ENCODE data around the gene PRRG2. TPM values are rescaled to one million over a fixed set of nuclear protein-coding genes. Genes with fewer than 3 reads are reported as not detected.

The PRRG2 gene
- total and polyA plus RNA-seq, 10 of the 15 experiments (the other 5 are each of a cell fraction or from before 2014, with no cell fraction given) = 0.09 to 2.1 (median 0.86) TPM

- TF ChIP-seq CUX1 (IDR thresholded peaks at IDR 0.05; ENCODE audit: insufficient replicate concordance, low read depth, low read length) = no peak
- TF ChIP-seq YY1 (IDR thresholded peaks at IDR 0.05; ENCODE audit: low read depth, low read length) = no peak
- TF ChIP-seq PAX8 (IDR thresholded peaks at IDR 0.05) = no peak
- TF ChIP-seq POLR2A (IDR thresholded peaks at IDR 0.05; ENCODE audit: low read depth, low read length) = no peak
- TF ChIP-seq MAX (IDR thresholded peaks at IDR 0.05; ENCODE audit: low read depth, low read length) = no peak
- no peak for TF ChIP-seq NR2C1 (IDR thresholded peaks at IDR 0.05)
- no peak for TF ChIP-seq CREB1 (IDR thresholded peaks at IDR 0.05; ENCODE audit: low read depth)
These were observed 28.5 kb downstream of the PRRG2 start (continued) for GRCh38 chr19:49609499-49610092.

DNA sequence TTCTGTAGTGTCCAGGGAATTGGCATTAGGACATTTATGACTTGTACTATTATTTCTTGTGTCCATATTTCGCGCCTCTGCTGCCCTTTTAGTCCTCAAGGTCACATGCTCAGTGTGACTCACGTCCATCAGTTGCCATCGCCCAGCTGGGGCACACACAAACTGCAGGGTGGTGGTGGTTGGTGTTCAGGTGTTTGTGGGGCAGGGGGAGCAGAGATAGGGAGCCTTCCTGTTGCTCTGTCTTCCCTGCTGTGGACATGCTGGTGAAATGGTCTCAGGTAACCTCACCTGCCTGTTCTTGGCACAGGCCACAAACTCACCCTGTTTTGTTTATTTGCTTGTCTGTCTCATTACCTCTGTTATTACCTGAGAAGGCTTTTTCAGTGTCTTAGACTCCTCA lies 32.3 kb downstream of the PRRG2 start:
- in situ Hi-C loops (cut with MboI) = no loop called here
- Histone ChIP-seq H3K79me2 (ENCODE audit: control insufficient read depth, insufficient read depth, low read length) (no peaks in the 10 kb centered on the region), H3K9ac (ENCODE audit: control insufficient read depth, insufficient read depth, low read length) (no peak overlapping the region), H3K9me3 (replicated peaks; ENCODE audit: control insufficient read depth, insufficient read depth, low read length) (no peaks in the 10 kb centered on the region; the same call in 2 of the 3 replicates), H3K4me3 (no peak overlapping the region), H4K20me1 (ENCODE audit: control insufficient read depth, insufficient read depth) (no peaks in the 10 kb centered on the region), H3K36me3 (ENCODE audit: control insufficient read depth in 2 of 2, insufficient read depth in 2 of 2, low read length in 1 of 2) (peaks cover 14 to 19% of the 10 kb centered on the region in 2 experiments), H3K27me3 (replicated peaks in 1 of 2; ENCODE audit: control insufficient read depth in 2 of 2, insufficient read depth in 2 of 2, low read length in 1 of 2) (no peaks in the 10 kb centered on the region), H3K4me2 (ENCODE audit: control insufficient read depth, insufficient read depth) (no peak overlapping the region), H3K27ac (ENCODE audit: control insufficient read depth, insufficient read depth) (no peak overlapping the region), H3K4me1 (ENCODE audit: control insufficient read depth, insufficient read depth, low read length) (no peaks in the 10 kb centered on the region; the same call in 1 of the 2 replicates), H2AFZ (ENCODE audit: control insufficient read depth, low read depth, low read length) (no peak overlapping the region)
- intact Hi-C loops (cut with micrococcal nuclease; ENCODE audit: unreplicated experiment) = no loop called here
- ChIA-PET SMC1A (ENCODE audit: uncharacterized antibody, unreplicated experiment) (no interaction called here), POLR2A (no interaction called here), CTCF (no interaction called here), RAD21 (ENCODE audit: unreplicated experiment) (no interaction called here)
- WGBS (ENCODE audit: insufficient coverage, insufficient replicate concordance, low lambda C conversion rate, missing lambda C conversion rate) = 32% methylated on average over 4 of the region's 4 CpGs
- ATAC-seq (no peak), DNase-seq (ENCODE audit: low read depth, low spot score) (no peak), FAIRE-seq (no peak)
- BruUV-seq (replicated peaks) = no TSS peak
- TF ChIP-seq CHD4 (IDR thresholded peaks at IDR 0.05) (no peak), SIX5 (IDR thresholded peaks at IDR 0.05; ENCODE audit: low read depth, low read length, severe bottlenecking) (no peak), CEBPB (IDR thresholded peaks at IDR 0.05; ENCODE audit: borderline replicate concordance in 1 of 2, low read depth in 2 of 2, low read length in 2 of 2) (no peak), NFIC (IDR thresholded peaks at IDR 0.05; ENCODE audit: low read depth, low read length) (no peak), E2F4 (IDR thresholded peaks at IDR 0.05; ENCODE audit: low read depth, low read length) (no peak), ZBTB33 (IDR thresholded peaks at IDR 0.05) (no peak), ZNF274 (IDR thresholded peaks at IDR 0.05; ENCODE audit: insufficient read depth, insufficient read length) (no peak), FOXM1 (IDR thresholded peaks at IDR 0.05; ENCODE audit: low read depth, low read length) (no peak), NR2F1 (conservative IDR thresholded peaks at IDR 0.05) (no peak), BMI1 (IDR thresholded peaks at IDR 0.05; ENCODE audit: borderline replicate concordance) (no peak)
